ENCODE measurements around the gene KRTAP4-1. TPM values are rescaled to one million over a fixed set of nuclear protein-coding genes. Genes with fewer than 3 reads are reported as not detected.
"Not testable (repeated sequence)": the region's sequence is repeated elsewhere in the genome, so short reads cannot be mapped to it uniquely, and the experiment has no call there.

The KRTAP4-1 gene
- total RNA-seq, 2 experiments from 2014 or later = not detected

DNA sequence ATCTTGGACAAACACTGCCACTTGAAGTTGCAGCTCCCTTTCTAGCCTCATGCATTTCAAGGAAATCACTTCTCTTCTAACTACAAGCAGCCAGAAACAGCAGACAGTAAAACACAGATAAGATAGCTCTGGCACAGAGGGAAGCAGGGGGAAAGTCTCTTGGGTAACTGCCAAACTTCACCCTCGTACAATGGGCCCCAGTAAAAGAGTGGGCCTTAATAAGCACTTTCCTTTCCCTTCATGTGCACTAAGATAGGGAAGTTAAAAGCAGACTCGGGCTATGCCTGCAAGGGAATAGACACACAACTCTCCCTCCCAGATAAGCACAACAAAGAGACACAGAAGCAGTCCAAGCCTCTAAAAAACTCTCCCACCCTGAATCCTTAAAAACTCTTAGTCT lies 30.9 kb downstream of the KRTAP4-1 start:
- no peaks in the 10 kb centered on the region for H3K36me3 Mint-ChIP-seq
- H3K4me3 Mint-ChIP-seq = no peak overlapping the region
- peaks cover 31% of the 10 kb centered on the region for H3K27me3 Mint-ChIP-seq
- CTCF ChIA-PET = interaction anchor here (0.6 kb wide), 1 partner anchor 1132 kb away, joined by 3 read pairs; no protein-coding TSS in a partner anchor
- no peak for ATAC-seq
- H3K9me3 Mint-ChIP-seq (ENCODE audit: low read depth) = no peaks in the 10 kb centered on the region
- no peak overlapping the region for H3K27ac Mint-ChIP-seq
- DNase-seq = no peak
- H3K4me1 Mint-ChIP-seq = no peaks in the 10 kb centered on the region

DNA sequence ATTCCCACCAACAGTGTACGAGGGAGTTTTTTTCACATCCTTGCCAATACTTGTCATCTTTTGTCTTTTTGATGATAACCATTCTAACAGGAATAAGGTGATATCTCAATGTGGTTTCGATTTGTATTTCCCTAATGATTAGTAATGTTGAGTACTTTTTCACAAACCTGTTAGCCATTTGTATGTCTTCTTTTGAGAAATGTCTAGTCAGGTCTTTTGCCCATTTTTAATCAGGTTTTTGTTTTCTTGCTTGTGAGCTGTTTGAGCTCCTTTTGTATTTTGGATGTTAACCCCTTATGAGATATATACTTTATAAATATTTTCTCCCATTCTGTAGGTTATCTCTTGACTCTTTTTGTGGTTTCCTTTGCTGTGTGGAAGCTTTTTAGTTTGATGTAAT lies 33.2 kb downstream of the KRTAP4-1 start:
- no peaks in the 10 kb centered on the region for H3K9me3 Mint-ChIP-seq (ENCODE audit: low read depth)
- no peaks in the 10 kb centered on the region for H3K4me1 Mint-ChIP-seq
- H3K4me3 Mint-ChIP-seq = no peak overlapping the region
- peaks cover 17% of the 10 kb centered on the region for H3K27me3 Mint-ChIP-seq
- no peak overlapping the region for H3K27ac Mint-ChIP-seq
- no peak for ATAC-seq
- H3K36me3 Mint-ChIP-seq = no peaks in the 10 kb centered on the region
- CTCF ChIA-PET = no interaction called here
- no peak for DNase-seq

DNA sequence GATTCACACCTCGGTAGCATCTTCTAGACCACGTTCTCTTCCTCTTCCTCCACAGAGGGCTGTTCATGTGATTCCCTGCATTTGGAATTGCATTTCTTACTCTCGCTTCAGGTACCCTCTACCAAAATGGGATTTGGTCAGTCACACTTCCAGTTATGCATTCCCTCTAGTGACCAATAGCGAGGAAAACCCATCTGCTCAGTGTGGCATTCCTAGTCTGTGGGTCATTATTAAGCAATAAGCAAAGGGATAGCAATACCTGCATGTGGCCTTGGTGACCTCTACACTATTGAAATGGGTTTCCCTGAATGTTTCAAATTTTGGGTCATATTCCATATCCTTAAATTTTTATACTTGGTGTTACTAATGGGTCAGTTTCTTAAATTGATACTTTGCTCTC lies 34.7 kb downstream of the KRTAP4-1 start:
- CTCF ChIA-PET = no interaction called here
- no peak for ATAC-seq
- peaks cover 12% of the 10 kb centered on the region for H3K27me3 Mint-ChIP-seq
- no peaks in the 10 kb centered on the region for H3K36me3 Mint-ChIP-seq
- H3K27ac Mint-ChIP-seq = no peak overlapping the region
- H3K4me1 Mint-ChIP-seq = no peaks in the 10 kb centered on the region
- H3K9me3 Mint-ChIP-seq (ENCODE audit: low read depth) = no peaks in the 10 kb centered on the region
- DNase-seq = no peak
- no peak overlapping the region for H3K4me3 Mint-ChIP-seq

DNA sequence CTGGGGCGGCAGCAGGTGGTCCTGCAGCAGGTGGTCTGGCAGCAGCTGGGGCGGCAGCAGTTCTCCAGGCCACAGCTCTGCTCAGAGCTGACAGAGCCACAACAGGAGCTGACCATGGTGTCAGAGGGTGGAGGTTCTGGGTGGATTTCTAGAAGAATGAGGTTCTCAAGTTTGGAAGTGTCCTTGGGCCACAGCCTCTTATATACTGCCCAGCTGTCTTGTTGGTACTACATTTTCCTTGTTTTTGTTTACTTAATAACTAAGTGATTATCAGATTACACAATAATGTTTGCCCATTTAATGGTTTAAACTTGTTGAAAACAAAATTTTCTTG lies 35.1 kb downstream of the KRTAP4-1 start, which contains the start of gene KRTAP4-5:
Gene KRTAP4-5 (minus strand): TSS at position 174 of the 334 bp plus-strand sequence. CDS start 58 bp downstream, at position 116.
- ATAC-seq = no peak
- no peak for DNase-seq
- peaks cover 12% of the 10 kb centered on the region for H3K27me3 Mint-ChIP-seq
- CTCF ChIA-PET = no interaction called here
- H3K4me1 Mint-ChIP-seq = no peaks in the 10 kb centered on the region
- H3K36me3 Mint-ChIP-seq = no peaks in the 10 kb centered on the region
- no peak within 1 kb of the TSS for H3K4me3 Mint-ChIP-seq
- H3K9me3 Mint-ChIP-seq (ENCODE audit: low read depth) = no peaks in the 10 kb centered on the region
- no peak within 1 kb of the TSS for H3K27ac Mint-ChIP-seq

DNA sequence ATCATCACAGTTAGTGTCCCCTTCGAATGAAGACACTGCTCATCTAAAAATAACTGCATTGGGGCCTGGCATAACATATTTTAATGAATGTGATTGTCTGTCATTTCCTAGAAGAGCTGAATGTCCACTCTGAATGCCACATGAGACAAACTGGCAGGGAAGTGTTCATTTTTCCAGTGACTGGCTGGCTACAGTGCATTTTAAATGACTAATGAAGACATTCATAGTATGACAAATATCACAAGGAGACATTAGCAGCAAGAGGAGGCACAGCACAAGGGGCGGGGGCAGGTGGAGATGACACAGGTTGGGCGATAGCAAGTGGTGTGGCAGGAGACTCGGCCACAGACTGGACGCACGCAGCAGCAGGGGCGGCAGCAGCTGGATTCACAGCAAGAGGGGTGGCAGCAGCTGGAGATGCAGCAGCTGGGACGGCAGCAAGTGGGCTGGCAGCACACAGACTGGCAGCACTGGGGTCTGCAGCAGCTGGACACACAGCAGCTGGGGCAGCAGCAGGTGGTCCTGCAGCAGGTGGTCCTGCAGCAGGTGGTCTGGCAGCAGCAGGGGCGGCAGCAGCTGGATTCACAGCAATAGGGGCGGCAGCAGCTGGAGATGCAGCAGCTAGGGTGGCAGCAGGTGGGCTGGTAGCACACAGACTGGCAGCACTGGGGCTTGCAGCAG lies 35.6 kb downstream of the KRTAP4-1 start:
- H3K27me3 Mint-ChIP-seq = peaks cover 11% of the 10 kb centered on the region
- H3K4me3 Mint-ChIP-seq; DNase-seq; H3K36me3 Mint-ChIP-seq; H3K27ac Mint-ChIP-seq; H3K4me1 Mint-ChIP-seq; H3K9me3 Mint-ChIP-seq (ENCODE audit: low read depth); ATAC-seq; CTCF ChIA-PET: not testable (repeated sequence)

DNA sequence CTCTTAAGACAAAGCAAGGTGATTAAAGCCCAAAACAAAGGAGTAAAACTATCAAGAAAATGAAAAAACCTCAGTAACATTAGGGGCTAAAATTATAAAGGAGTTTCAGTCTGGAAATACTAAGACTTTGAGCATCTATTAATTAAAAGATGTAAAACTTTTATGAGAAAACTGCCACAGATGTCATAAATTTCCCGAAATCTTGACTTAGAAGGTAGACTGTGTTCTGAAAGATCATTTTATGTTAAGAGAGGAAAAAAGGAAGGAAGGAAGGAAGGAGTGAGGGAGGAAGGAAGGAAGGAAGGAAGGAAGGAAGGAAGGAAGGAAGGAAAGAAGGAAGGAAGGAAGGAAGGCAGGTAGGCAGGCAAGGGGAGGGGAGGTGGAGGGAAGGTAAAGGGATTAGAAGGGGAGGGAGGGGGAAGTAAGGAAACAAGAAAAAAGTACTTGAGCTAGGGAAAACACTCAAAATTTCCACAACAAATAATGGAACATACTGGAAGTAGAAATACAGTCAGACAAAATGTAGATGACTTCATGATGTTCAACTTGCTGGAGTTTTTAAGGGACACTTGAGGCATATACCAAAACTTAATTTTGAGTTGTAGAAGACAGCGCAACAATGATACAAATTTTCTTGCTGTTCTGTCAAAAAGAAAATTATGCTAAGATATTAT lies 37.0 kb downstream of the KRTAP4-1 start:
- H3K4me3 Mint-ChIP-seq = no peak overlapping the region
- ATAC-seq (no peak), DNase-seq (no peak)
- H3K36me3 Mint-ChIP-seq = peaks cover 4% of the 10 kb centered on the region
- H3K4me1 Mint-ChIP-seq = no peaks in the 10 kb centered on the region
- H3K27ac Mint-ChIP-seq = no peak overlapping the region
- H3K9me3 Mint-ChIP-seq (ENCODE audit: low read depth) = peaks cover 7% of the 10 kb centered on the region
- CTCF ChIA-PET = no interaction called here
- peaks cover 2% of the 10 kb centered on the region for H3K27me3 Mint-ChIP-seq

DNA sequence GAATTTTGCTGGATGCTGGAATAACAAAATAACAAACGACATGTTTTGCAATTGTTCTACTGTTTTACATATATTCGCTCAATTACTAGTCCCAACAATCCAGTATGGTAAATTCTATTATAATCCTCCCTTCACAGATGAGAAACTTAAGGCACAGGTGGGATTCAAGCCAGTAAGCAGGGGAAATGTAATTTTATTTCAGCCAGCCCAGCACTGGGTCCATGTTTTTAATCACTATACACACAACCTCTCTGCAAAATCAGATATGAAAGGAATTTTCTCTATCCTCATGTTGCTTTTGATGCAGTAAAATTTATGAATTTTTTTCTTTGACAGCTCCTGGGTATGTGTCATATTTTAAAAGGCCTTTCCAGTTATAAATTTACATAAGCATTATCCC lies 39.5 kb downstream of the KRTAP4-1 start:
- Mint-ChIP-seq H3K4me1 (no peaks in the 10 kb centered on the region), H3K36me3 (peaks cover 4% of the 10 kb centered on the region), H3K27me3 (peaks cover 2% of the 10 kb centered on the region), H3K9me3 (ENCODE audit: low read depth) (peaks cover 13% of the 10 kb centered on the region), H3K27ac (no peak overlapping the region), H3K4me3 (no peak overlapping the region)
- ATAC-seq = no peak
- CTCF ChIA-PET = no interaction called here
- DNase-seq = no peak

DNA sequence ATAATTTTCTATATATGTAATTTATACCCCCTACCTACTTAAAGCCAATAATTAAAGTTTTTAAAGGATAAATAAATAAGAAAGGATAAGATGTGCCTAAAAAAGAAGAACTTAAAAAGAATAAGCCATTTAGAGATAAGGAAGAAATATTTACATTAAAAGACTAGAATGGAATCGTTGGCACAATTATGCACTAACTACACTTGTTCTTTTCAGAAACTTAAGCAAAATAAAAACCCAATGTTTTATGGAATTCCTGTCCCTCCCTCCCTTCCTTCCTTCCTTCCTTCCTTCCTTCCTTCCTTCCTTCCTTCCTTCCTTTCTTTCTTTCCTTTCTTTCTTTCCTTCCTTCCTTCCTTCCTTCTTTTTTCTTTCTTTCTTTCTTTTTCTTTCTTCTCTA lies 39.9 kb downstream of the KRTAP4-1 start:
- no peaks in the 10 kb centered on the region for H3K4me1 Mint-ChIP-seq
- ATAC-seq = no peak
- no peak overlapping the region for H3K27ac Mint-ChIP-seq
- CTCF ChIA-PET = no interaction called here
- no peak for DNase-seq
- H3K27me3 Mint-ChIP-seq = peaks cover 2% of the 10 kb centered on the region
- peaks cover 4% of the 10 kb centered on the region for H3K36me3 Mint-ChIP-seq
- H3K9me3 Mint-ChIP-seq (ENCODE audit: low read depth) = peaks cover 13% of the 10 kb centered on the region
- H3K4me3 Mint-ChIP-seq = no peak overlapping the region

DNA sequence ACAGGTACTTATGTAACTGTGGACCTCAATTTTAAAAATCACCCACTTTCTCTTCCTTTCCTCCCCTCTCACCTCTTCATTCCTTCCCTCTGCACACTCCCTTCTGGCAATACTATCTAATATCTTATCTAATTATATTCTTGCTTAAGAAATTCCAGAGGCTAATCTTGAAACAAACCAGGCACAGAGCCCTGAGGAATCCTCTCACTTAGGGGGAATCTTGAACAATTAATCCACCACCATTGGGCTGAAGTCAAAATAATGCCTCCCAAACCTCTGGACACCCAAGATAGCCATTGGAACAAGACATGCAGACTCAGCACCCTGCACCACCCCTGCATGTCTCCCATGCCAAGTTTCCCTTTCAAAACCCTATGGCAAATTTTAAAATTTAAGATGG lies 43.4 kb downstream of the KRTAP4-1 start:
- ATAC-seq (no peak), DNase-seq (no peak)
- Mint-ChIP-seq H3K27me3 (peaks cover 4% of the 10 kb centered on the region), H3K4me1 (no peaks in the 10 kb centered on the region), H3K4me3 (no peak overlapping the region), H3K9me3 (ENCODE audit: low read depth) (peaks cover 19% of the 10 kb centered on the region), H3K36me3 (peaks cover 7% of the 10 kb centered on the region), H3K27ac (no peak overlapping the region)
- CTCF ChIA-PET = no interaction called here

DNA sequence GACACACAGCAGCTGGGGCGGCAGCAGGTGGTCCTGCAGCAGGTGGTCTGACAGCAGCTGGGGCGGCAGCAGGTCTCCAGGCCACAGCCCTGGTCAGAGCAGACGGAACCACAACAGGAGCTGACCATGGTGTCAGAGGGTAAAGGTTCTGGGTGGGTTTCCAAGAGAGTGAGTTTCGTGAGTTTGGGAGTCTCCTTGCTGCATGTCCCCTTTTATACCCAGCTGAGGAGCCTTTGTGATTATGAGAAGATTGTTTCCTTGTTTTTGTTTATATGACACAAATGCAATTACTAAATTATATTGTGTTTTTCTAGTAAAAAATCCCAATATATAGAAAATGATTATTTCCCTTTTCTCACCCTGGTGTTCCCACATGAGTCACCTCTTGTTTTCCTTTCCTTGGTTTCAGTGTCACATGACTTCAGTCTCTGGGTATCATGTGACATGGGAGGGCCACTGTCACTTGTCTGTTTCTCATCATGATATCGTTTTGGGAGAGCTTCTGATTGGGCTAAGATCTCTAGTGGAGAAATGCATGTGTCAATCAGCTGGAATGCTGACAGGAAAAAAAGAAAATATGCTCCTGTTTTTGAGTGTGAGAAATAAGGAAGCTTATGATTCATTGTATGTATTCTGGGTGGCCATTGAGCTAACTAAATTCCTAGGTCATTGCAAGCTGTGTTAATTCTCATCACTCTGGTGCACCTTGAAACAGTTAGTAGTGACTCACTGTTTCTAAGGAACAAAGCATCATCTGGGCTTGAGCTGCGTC lies 44.2 kb downstream of the KRTAP4-1 start, which contains the start of gene KRTAP4-6:
Gene KRTAP4-6 (minus strand): TSS at position 185 of the 772 bp plus-strand sequence. CDS start 57 bp downstream, at position 128.
- no peak within 1 kb of the TSS for H3K4me3 Mint-ChIP-seq
- no peak for DNase-seq
- no peak for ATAC-seq
- H3K27ac Mint-ChIP-seq = no peak within 1 kb of the TSS
- no peaks in the 10 kb centered on the region for H3K4me1 Mint-ChIP-seq
- peaks cover 19% of the 10 kb centered on the region for H3K9me3 Mint-ChIP-seq (ENCODE audit: low read depth)
- peaks cover 7% of the 10 kb centered on the region for H3K36me3 Mint-ChIP-seq
- H3K27me3 Mint-ChIP-seq = peaks cover 4% of the 10 kb centered on the region
- CTCF ChIA-PET = no interaction called here

DNA sequence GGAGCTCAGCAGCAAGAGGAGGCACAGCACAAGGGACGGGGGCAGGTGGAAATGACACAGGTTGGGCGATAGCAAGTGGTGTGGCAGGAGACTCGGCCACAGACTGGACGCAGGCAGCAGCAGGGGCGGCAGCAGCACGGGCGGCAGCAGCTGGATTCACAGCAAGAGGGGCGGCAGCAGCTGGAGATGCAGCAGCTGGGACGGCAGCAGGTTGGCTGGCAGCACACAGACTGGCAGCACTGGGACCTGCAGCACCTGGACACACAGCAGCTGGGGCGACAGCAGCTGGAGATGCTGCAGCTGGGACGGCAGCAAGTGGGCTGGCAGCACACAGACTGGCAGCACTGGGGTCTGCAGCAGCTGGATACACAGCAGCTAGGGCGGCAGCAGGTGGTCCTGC lies 44.8 kb downstream of the KRTAP4-1 start:
- H3K4me1 Mint-ChIP-seq, ATAC-seq, H3K36me3 Mint-ChIP-seq, DNase-seq, H3K27me3 Mint-ChIP-seq, H3K27ac Mint-ChIP-seq, H3K4me3 Mint-ChIP-seq, CTCF ChIA-PET: not testable (repeated sequence)
- peaks cover 19% of the 10 kb centered on the region for H3K9me3 Mint-ChIP-seq (ENCODE audit: low read depth)

Measured in activated CD8-positive, alpha-beta memory T cell treated with anti-CD3 and anti-CD28 coated beads, Interleukin-2, amount 10 ng/mL, durations not matched to agents 7 days and 5 days (primary cell).